Suprapubic skin (tissue), 3 donors: Measurements from ENCODE around the gene PRSS8.

Experiments used
- CTCF ChIP-seq, 2 donors: fragments of 200-600 bp in 1 of 2; fragments of 450-650 bp in 1 of 2; sonication (generic) in 1 of 2; IDR thresholded peaks; one replicate each; pipeline ENCODE4 v1.5.1; 2016 to 2019; ENCODE audit warnings: antibody characterized with exemption in 2 of 2, mild to moderate bottlenecking in 1 of 2, moderate library complexity in 1 of 2
- POLR2AphosphoS5 ChIP-seq, 3 donors: sonication (generic); formaldehyde crosslinking; IDR thresholded peaks; one replicate each; pipeline ENCODE4 v1.6.1; 2017; ENCODE audit warnings: antibody characterized with exemption in 3 of 3

- no peak for TF ChIP-seq CTCF (IDR thresholded peaks at IDR 0.05)
- TF ChIP-seq POLR2AphosphoS5 (IDR thresholded peaks at IDR 0.05) = no peak
Observed at GRCh38 chr16:31143694-31144148, 8.2 kb upstream of the PRSS8 start.
